Uterus (tissue), 2 donors: Measurements from ENCODE around the gene IL1RAP.

ENCODE experiments used
- CTCF ChIP-seq, 4 experiments: fragments of 200-600 bp in 2 of 4; fragments of 450-650 bp in 2 of 4; sonication (generic) in 2 of 4; IDR thresholded peaks; one replicate each; pipeline ENCODE4 v1.5.1; 2016 to 2019; ENCODE audit warnings: antibody characterized with exemption in 4 of 4, mild to moderate bottlenecking in 2 of 4, moderate library complexity in 1 of 4
- POLR2A ChIP-seq, 2 donors: fragments of 450-650 bp; IDR thresholded peaks; one replicate each; pipeline ENCODE4 v1.6.1; 2016; ENCODE audit warnings: antibody characterized with exemption in 2 of 2, mild to moderate bottlenecking in 1 of 2, moderate library complexity in 1 of 2

DNA sequence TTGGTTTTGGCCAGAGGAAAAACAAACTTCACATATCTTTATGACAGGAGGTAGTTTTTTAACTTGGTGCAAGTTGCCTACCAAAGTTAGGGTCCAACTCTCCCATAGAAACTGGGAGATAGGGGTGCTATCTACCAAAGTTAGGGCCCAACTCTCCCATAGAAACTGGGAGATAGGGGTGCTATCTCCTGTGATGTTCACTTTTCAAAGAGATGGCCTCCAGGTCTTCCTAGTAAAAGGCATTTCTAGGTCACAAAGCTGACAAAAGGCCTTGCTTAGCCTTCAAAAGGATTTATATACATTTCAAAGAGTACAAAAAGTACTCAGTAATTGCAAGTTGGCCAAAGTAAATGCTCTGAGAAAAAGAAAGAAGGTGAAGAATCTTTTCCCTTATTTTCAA, 27.1 kb downstream of the IL1RAP start:
- TF ChIP-seq POLR2A (IDR thresholded peaks at IDR 0.05) (no peak), CTCF (IDR thresholded peaks at IDR 0.05) (no peak)
